HEK293 (cell line): ENCODE measurements around the gene ARAP3.
A peak's percentile ranks its signal among the peaks of the same experiment; 100 is the strongest.

Experiments used
- CTCF ChIA-PET: fragments of 350-600 bp; formaldehyde crosslinking; extraction: SDS; loops from one replicate; lab custom pipeline; 2021; ENCODE audit warnings: antibody characterized with exemption; lab: Yijun Ruan, JAX
- POLR2A ChIA-PET: fragments of 300-600 bp; formaldehyde crosslinking; extraction: SDS; loops from one replicate; lab custom pipeline; 2020; ENCODE audit warnings: antibody characterized with exemption, inconsistent platforms; lab: Yijun Ruan, JAX
- H3K27ac ChIP-seq: fragments of 200-500 bp; sonication (Bioruptor generic); 2 replicates; pipeline ENCODE4 v1.5.1; 2014; ENCODE audit warnings: low read depth, low read length, control low read depth, inconsistent platforms; ENCODE audit errors: extremely low read depth
- H3K36me3 ChIP-seq, 2 experiments: fragments of 200-500 bp in 1 of 2; sonication (Bioruptor generic) in 1 of 2; 1 replicate in 1 of 2; 2 replicates in 1 of 2; pipeline ENCODE4 v1.5.1; 2014 to 2017; ENCODE audit warnings: inconsistent platforms in 2 of 2, low read length in 2 of 2; ENCODE audit not compliant: control insufficient read depth in 2 of 2, insufficient read depth in 1 of 2
- H3K4me1 ChIP-seq: fragments of 200-500 bp; sonication (Bioruptor generic); 2 replicates; pipeline ENCODE4 v1.5.1; 2014; ENCODE audit warnings: mild to moderate bottlenecking, low read length, inconsistent platforms; ENCODE audit not compliant: control insufficient read depth, insufficient read depth
- H3K4me3 ChIP-seq: 2 replicates; pipeline ENCODE4 v1.5.1; 2011; ENCODE audit warnings: low read depth, mild to moderate bottlenecking, control low read depth, low read length, moderate library complexity
- H3K9me3 ChIP-seq: fragments of 200-500 bp; sonication (Bioruptor generic); 2 replicates; pipeline ENCODE4 v1.5.1; 2014; ENCODE audit warnings: low read depth, low read length, inconsistent platforms; ENCODE audit not compliant: control insufficient read depth, insufficient read depth
- ATF2 ChIP-seq: fragments of 450-650 bp; formaldehyde crosslinking; IDR thresholded peaks from 2 replicates; pipeline ENCODE4 v1.5.1; 2016; ENCODE audit warnings: missing biosample characterization, missing genetic modification characterization, low read depth
- KLF17 ChIP-seq: fragments of 450-650 bp; formaldehyde crosslinking; IDR thresholded peaks from 2 replicates; pipeline ENCODE4 v1.5.1; 2016; ENCODE audit warnings: missing biosample characterization, missing genetic modification characterization
- KLF7 ChIP-seq: fragments of 450-650 bp; formaldehyde crosslinking; IDR thresholded peaks from 2 replicates; pipeline ENCODE4 v1.5.1; 2016; ENCODE audit warnings: missing biosample characterization, missing genetic modification characterization, borderline replicate concordance
- KLF8 ChIP-seq: fragments of 450-650 bp; formaldehyde crosslinking; IDR thresholded peaks from 2 replicates; pipeline ENCODE4 v1.5.1; 2016; ENCODE audit warnings: missing biosample characterization, missing genetic modification characterization
- KLF9 ChIP-seq: fragments of 450-650 bp; formaldehyde crosslinking; IDR thresholded peaks from 2 replicates; pipeline ENCODE4 v1.5.1; 2016; ENCODE audit warnings: missing biosample characterization, missing genetic modification characterization, low read depth
- OVOL3 ChIP-seq: fragments of 450-650 bp; formaldehyde crosslinking; IDR thresholded peaks from 2 replicates; pipeline ENCODE4 v1.5.1; 2016; ENCODE audit warnings: missing biosample characterization, missing genetic modification characterization
- SP2 ChIP-seq: fragments of 450-650 bp; formaldehyde crosslinking; IDR thresholded peaks from 2 replicates; pipeline ENCODE4 v1.5.1; 2016; ENCODE audit warnings: missing biosample characterization, missing genetic modification characterization
- SP3 ChIP-seq: fragments of 450-650 bp; formaldehyde crosslinking; IDR thresholded peaks from 2 replicates; pipeline ENCODE4 v1.5.1; 2016; ENCODE audit warnings: missing biosample characterization, missing genetic modification characterization
- TCF7L2 ChIP-seq: IDR thresholded peaks from 2 replicates; pipeline ENCODE4 v1.6.1; 2011; ENCODE audit warnings: low read depth, mild to moderate bottlenecking, inconsistent platforms, low read length, moderate library complexity, borderline replicate concordance
- TRIM28 ChIP-seq: IDR thresholded peaks from 2 replicates; pipeline ENCODE4 v1.6.1; 2011; ENCODE audit warnings: low read length, control low read depth, borderline replicate concordance
- WT1 ChIP-seq: fragments of 450-650 bp; formaldehyde crosslinking; IDR thresholded peaks from 2 replicates; pipeline ENCODE4 v1.5.1; 2016; ENCODE audit warnings: missing biosample characterization, missing genetic modification characterization
- ZBTB8A ChIP-seq: fragments of 450-650 bp; formaldehyde crosslinking; IDR thresholded peaks from 2 replicates; pipeline ENCODE4 v1.5.1; 2016; ENCODE audit warnings: missing biosample characterization, missing genetic modification characterization
- ZFP37 ChIP-seq: fragments of 450-650 bp; formaldehyde crosslinking; IDR thresholded peaks from 2 replicates; pipeline ENCODE4 v1.5.1; 2016; ENCODE audit warnings: missing biosample characterization, missing genetic modification characterization
- ZNF138 ChIP-seq: fragments of 450-650 bp; formaldehyde crosslinking; IDR thresholded peaks from 2 replicates; pipeline ENCODE4 v1.5.1; 2016; ENCODE audit warnings: missing biosample characterization, missing genetic modification characterization, borderline replicate concordance
- ZNF169 ChIP-seq: fragments of 450-650 bp; formaldehyde crosslinking; IDR thresholded peaks from 2 replicates; pipeline ENCODE4 v1.5.1; 2016; ENCODE audit warnings: missing biosample characterization, missing genetic modification characterization
- ZNF324 ChIP-seq: fragments of 450-650 bp; formaldehyde crosslinking; IDR thresholded peaks from 2 replicates; pipeline ENCODE4 v1.5.1; 2016; ENCODE audit warnings: missing biosample characterization, missing genetic modification characterization
- ZNF501 ChIP-seq: fragments of 450-650 bp; formaldehyde crosslinking; IDR thresholded peaks from 2 replicates; pipeline ENCODE4 v1.5.1; 2016; ENCODE audit warnings: missing biosample characterization, missing genetic modification characterization
- ZNF549 ChIP-seq: fragments of 450-650 bp; IDR thresholded peaks from 2 replicates; pipeline ENCODE4 v1.5.1; 2018; ENCODE audit warnings: missing biosample characterization, missing genetic modification characterization, mild to moderate bottlenecking, inconsistent platforms, moderate library complexity
- ZNF654 ChIP-seq: fragments of 450-650 bp; formaldehyde crosslinking; IDR thresholded peaks from 2 replicates; pipeline ENCODE4 v1.5.1; 2016; ENCODE audit warnings: low read depth, missing biosample characterization, missing genetic modification characterization
- ZNF660 ChIP-seq: fragments of 450-650 bp; IDR thresholded peaks from 2 replicates; pipeline ENCODE4 v1.5.1; 2018; ENCODE audit warnings: missing biosample characterization, mild to moderate bottlenecking, missing genetic modification characterization
- TF ChIP-seq, protein P1 (sequence below): fragments of 450-650 bp; formaldehyde crosslinking; IDR thresholded peaks from 2 replicates; pipeline ENCODE4 v1.5.1; 2016; ENCODE audit warnings: missing biosample characterization, missing genetic modification characterization
- TF ChIP-seq, protein P2 (sequence below): fragments of 450-650 bp; formaldehyde crosslinking; IDR thresholded peaks from 2 replicates; pipeline ENCODE4 v1.5.1; 2016; ENCODE audit warnings: missing biosample characterization, missing genetic modification characterization
- TF ChIP-seq, protein P3 (sequence below): fragments of 450-650 bp; formaldehyde crosslinking; IDR thresholded peaks from 2 replicates; pipeline ENCODE4 v1.5.1; 2017; ENCODE audit warnings: missing biosample characterization, mild to moderate bottlenecking, missing genetic modification characterization, moderate library complexity

The ARAP3 gene

GRCh38 chr5:141691867-141692532 lies 10.0 kb upstream of the ARAP3 start (continued):
- TF ChIP-seq WT1 (tag by site-specific recombination) (peak; percentile 35; the same call in 1 of the 2 replicates), ZBTB8A (tag by site-specific recombination) (no peak), ZFP37 (tag by site-specific recombination) (peak; percentile 49; the same call in 1 of the 2 replicates), SP2 (peak; percentile 79), ZNF660 (tag by site-specific recombination) (0 out of 2 replicates have a peak, but pooled peaks have one; percentile 62), KLF8 (tag by site-specific recombination) (peak; percentile 42; the same call in 1 of the 2 replicates), KLF17 (tag by site-specific recombination) (peak; percentile 90; the same call in 1 of the 2 replicates), ZNF654 (peak; percentile 99), SP3 (tag by site-specific recombination) (peak; percentile 66), ZNF501 (peak; percentile 54), ZNF549 (no peak), ATF2 (tag by site-specific recombination) (no peak), KLF9 (tag by site-specific recombination) (peak; percentile 90), KLF7 (tag by site-specific recombination) (peak; percentile 68; the same call in 1 of the 2 replicates), ZNF169 (tag by site-specific recombination) (no peak), TRIM28 (no peak), ZNF324 (0 out of 2 replicates have a peak, but pooled peaks have one; percentile 36)
- TF ChIP-seq, protein P1, sequence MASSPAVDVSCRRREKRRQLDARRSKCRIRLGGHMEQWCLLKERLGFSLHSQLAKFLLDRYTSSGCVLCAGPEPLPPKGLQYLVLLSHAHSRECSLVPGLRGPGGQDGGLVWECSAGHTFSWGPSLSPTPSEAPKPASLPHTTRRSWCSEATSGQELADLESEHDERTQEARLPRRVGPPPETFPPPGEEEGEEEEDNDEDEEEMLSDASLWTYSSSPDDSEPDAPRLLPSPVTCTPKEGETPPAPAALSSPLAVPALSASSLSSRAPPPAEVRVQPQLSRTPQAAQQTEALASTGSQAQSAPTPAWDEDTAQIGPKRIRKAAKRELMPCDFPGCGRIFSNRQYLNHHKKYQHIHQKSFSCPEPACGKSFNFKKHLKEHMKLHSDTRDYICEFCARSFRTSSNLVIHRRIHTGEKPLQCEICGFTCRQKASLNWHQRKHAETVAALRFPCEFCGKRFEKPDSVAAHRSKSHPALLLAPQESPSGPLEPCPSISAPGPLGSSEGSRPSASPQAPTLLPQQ (tag by site-specific recombination), result peak; percentile 44; the same call in 1 of the 2 replicates
- TF ChIP-seq, protein P2, sequence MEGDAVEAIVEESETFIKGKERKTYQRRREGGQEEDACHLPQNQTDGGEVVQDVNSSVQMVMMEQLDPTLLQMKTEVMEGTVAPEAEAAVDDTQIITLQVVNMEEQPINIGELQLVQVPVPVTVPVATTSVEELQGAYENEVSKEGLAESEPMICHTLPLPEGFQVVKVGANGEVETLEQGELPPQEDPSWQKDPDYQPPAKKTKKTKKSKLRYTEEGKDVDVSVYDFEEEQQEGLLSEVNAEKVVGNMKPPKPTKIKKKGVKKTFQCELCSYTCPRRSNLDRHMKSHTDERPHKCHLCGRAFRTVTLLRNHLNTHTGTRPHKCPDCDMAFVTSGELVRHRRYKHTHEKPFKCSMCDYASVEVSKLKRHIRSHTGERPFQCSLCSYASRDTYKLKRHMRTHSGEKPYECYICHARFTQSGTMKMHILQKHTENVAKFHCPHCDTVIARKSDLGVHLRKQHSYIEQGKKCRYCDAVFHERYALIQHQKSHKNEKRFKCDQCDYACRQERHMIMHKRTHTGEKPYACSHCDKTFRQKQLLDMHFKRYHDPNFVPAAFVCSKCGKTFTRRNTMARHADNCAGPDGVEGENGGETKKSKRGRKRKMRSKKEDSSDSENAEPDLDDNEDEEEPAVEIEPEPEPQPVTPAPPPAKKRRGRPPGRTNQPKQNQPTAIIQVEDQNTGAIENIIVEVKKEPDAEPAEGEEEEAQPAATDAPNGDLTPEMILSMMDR (tag by site-specific recombination), result peak; percentile 99

DNA sequence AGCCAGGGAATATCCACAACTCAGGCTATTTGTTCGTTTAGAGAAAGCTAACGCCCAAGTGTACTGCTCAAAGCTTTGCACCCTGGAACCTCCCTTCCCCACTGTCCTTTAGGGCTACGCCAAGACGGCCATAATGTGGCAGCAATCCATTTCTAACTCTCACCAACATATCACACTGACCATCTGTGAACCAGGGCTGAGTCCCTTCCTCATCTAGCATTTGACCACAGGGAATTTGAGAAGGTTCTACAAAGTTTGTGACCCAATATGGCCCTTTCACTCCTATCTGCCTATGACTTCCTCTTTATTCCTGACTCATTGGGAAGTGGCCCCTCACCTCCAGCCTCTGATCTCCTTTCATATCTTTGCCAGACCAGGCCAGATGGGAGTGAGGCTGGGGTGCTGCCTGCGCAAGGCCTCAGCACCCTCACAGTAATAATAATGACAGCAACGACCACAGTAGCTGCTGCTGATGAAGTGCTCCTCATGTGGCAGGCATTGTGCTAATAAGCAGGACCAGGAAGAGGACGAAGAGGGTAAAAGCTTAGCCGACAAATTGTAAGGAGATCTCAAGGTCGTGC lies 9.3 kb upstream of the ARAP3 start:
- Histone ChIP-seq H3K9me3 (no peaks in the 10 kb centered on the region), H3K4me1 (no peaks in the 10 kb centered on the region), H3K4me3 (no peak overlapping the region), H3K36me3 (no peaks in the 10 kb centered on the region), H3K27ac (no peak overlapping the region)
- CTCF ChIA-PET, result interaction anchor here (0.6 to 7.8 kb wide), 70 partner anchors 8 to 662 kb away, joined by 3 to 158 read pairs (median 4); partner anchors contain the start of genes ARAP3, GNPDA1, PCDH1 and PCDH12
- TF ChIP-seq ZNF138 (tag by site-specific recombination), result no peak
- no peak for TF ChIP-seq TCF7L2
- TF ChIP-seq OVOL3 (tag by site-specific recombination), result no peak
- TF ChIP-seq, protein P3, sequence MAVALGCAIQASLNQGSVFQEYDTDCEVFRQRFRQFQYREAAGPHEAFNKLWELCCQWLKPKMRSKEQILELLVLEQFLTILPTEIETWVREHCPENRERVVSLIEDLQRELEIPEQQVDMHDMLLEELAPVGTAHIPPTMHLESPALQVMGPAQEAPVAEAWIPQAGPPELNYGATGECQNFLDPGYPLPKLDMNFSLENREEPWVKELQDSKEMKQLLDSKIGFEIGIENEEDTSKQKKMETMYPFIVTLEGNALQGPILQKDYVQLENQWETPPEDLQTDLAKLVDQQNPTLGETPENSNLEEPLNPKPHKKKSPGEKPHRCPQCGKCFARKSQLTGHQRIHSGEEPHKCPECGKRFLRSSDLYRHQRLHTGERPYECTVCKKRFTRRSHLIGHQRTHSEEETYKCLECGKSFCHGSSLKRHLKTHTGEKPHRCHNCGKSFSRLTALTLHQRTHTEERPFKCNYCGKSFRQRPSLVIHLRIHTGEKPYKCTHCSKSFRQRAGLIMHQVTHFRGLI (tag by site-specific recombination), result no peak
- POLR2A ChIA-PET, result interaction anchor here (1.1 to 1.2 kb wide), 2 partner anchors 9 to 270 kb away, joined by 4 to 8 read pairs; partner anchors contain the start of gene ARAP3
